IMR-90 (cell line): Measurements from ENCODE around the gene RBBP8. TPM values are rescaled to one million over a fixed set of nuclear protein-coding genes. Genes with fewer than 3 reads are reported as not detected.

Source experiments
- ATAC-seq: fragments of 200-7000 bp; cut with Tn5 transposase; 2 replicates; pipeline ENCODE4 v1.9.1; 2020; ENCODE audit warnings: low read depth, mild to moderate bottlenecking, moderate library complexity
- BruUV-seq: library from RNA; stranded (reverse); fragments of 400-500 nt; replicated peaks from 2 replicates; lab custom pipeline; 2021; lab: Mats Ljungman, UMichigan
- CTCF ChIA-PET: fragments of 300-600 bp; formaldehyde crosslinking; extraction: SDS; loops from one replicate; lab custom pipeline; 2021; ENCODE audit warnings: antibody characterized with exemption; lab: Yijun Ruan, JAX
- POLR2A ChIA-PET: fragments of 300-600 bp; sonication (Branson Sonifier 250); formaldehyde crosslinking; loops from one replicate; lab custom pipeline; 2022; ENCODE audit warnings: antibody characterized with exemption; ENCODE audit not compliant: unreplicated experiment; lab: Charles Lee
- DNase-seq: peaks from one replicate; pipeline ENCODE4 v3.0.0; 2013
- H2AFZ ChIP-seq: replicated peaks from 2 replicates; pipeline ENCODE3; 2013; ENCODE audit warnings: low read length, mild to moderate bottlenecking; ENCODE audit not compliant: poor library complexity
- H2AK5ac ChIP-seq: 2 replicates; pipeline ENCODE4 v1.6.1; 2013; ENCODE audit warnings: low read depth, low read length, inconsistent platforms
- H2AK9ac ChIP-seq: replicated peaks from 2 replicates; pipeline ENCODE3; 2013; ENCODE audit warnings: mild to moderate bottlenecking, low read depth, low read length, moderate library complexity; ENCODE audit not compliant: poor library complexity
- H2BK120ac ChIP-seq: 2 replicates; pipeline ENCODE4 v1.6.1; 2013; ENCODE audit warnings: low read depth, low read length, inconsistent platforms
- H2BK15ac ChIP-seq: 3 replicates; pipeline ENCODE4 v1.6.1; 2013; ENCODE audit warnings: low read depth, low read length, inconsistent platforms
- H2BK20ac ChIP-seq: 2 replicates; pipeline ENCODE4 v1.6.1; 2013; ENCODE audit warnings: low read depth, mild to moderate bottlenecking, inconsistent platforms, low read length, moderate library complexity
- H2BK5ac ChIP-seq: 2 replicates; pipeline ENCODE4 v1.6.1; 2013; ENCODE audit warnings: mild to moderate bottlenecking, low read depth, low read length, inconsistent platforms; ENCODE audit not compliant: poor library complexity, severe bottlenecking
- H3K14ac ChIP-seq: replicated peaks from 2 replicates; pipeline ENCODE4 v1.6.1; 2013; ENCODE audit warnings: low read depth, low read length, inconsistent platforms
- H3K18ac ChIP-seq: 2 replicates; pipeline ENCODE4 v1.6.1; 2013; ENCODE audit warnings: low read depth, low read length, control low read depth
- H3K23ac ChIP-seq: 2 replicates; pipeline ENCODE4 v1.6.1; 2013; ENCODE audit warnings: low read depth, low read length, inconsistent platforms
- H3K27ac ChIP-seq: 2 replicates; pipeline ENCODE4 v1.5.1; 2013; ENCODE audit warnings: mild to moderate bottlenecking, control low read depth, low read length; ENCODE audit not compliant: insufficient read depth
- H3K27me3 ChIP-seq: 2 replicates; pipeline ENCODE4 v1.6.1; 2013; ENCODE audit warnings: low read length; ENCODE audit not compliant: control insufficient read depth, insufficient read depth
- H3K36me3 ChIP-seq: 2 replicates; pipeline ENCODE4 v1.6.1; 2013; ENCODE audit warnings: low read length, mixed read lengths; ENCODE audit not compliant: control insufficient read depth, insufficient read depth
- H3K4ac ChIP-seq: 2 replicates; pipeline ENCODE4 v1.6.1; 2013; ENCODE audit warnings: low read depth, low read length, inconsistent platforms
- H3K4me1 ChIP-seq: 2 replicates; pipeline ENCODE4 v1.6.1; 2013; ENCODE audit warnings: low read length, mixed read lengths; ENCODE audit not compliant: control insufficient read depth, insufficient read depth
- H3K4me2 ChIP-seq: 2 replicates; pipeline ENCODE4 v1.6.1; 2013; ENCODE audit warnings: low read depth, mild to moderate bottlenecking, control low read depth, low read length, moderate library complexity
- H3K4me3 ChIP-seq: 2 replicates; pipeline ENCODE4 v1.5.1; 2013; ENCODE audit warnings: low read depth, mild to moderate bottlenecking, control low read depth, low read length, moderate library complexity; ENCODE audit not compliant: insufficient read depth
- H3K56ac ChIP-seq: 2 replicates; pipeline ENCODE4 v1.6.1; 2013; ENCODE audit warnings: low read length, inconsistent platforms; ENCODE audit not compliant: insufficient read depth; ENCODE audit errors: extremely low read depth
- H3K79me1 ChIP-seq, 2 experiments: 2 replicates each; pipeline ENCODE4 v1.6.1; 2013; ENCODE audit warnings: low read length in 2 of 2, inconsistent platforms in 1 of 2, low read depth in 1 of 2
- H3K9ac ChIP-seq: 2 replicates; pipeline ENCODE4 v1.6.1; 2013; ENCODE audit warnings: low read depth, low read length, control low read depth
- H3K9me1 ChIP-seq: 2 replicates; pipeline ENCODE4 v1.6.1; 2013; ENCODE audit warnings: low read length, inconsistent platforms; ENCODE audit not compliant: insufficient read depth
- H3K9me3 ChIP-seq: 2 replicates; pipeline ENCODE4 v1.6.1; 2013; ENCODE audit warnings: low read length; ENCODE audit not compliant: control insufficient read depth, insufficient read depth
- H4K20me1 ChIP-seq: 2 replicates; pipeline ENCODE4 v1.6.1; 2013; ENCODE audit warnings: low read length, inconsistent platforms; ENCODE audit not compliant: insufficient read depth
- H4K5ac ChIP-seq: 2 replicates; pipeline ENCODE4 v1.6.1; 2013; ENCODE audit warnings: mild to moderate bottlenecking, low read depth, low read length, control low read depth
- H4K8ac ChIP-seq, 2 experiments: 2 replicates each; pipeline ENCODE4 v1.6.1; 2013; ENCODE audit warnings: low read depth in 2 of 2, low read length in 2 of 2, control low read depth in 1 of 2, inconsistent platforms in 1 of 2
- H4K91ac ChIP-seq: 2 replicates; pipeline ENCODE4 v1.6.1; 2013; ENCODE audit warnings: low read depth, low read length, inconsistent platforms; ENCODE audit not compliant: insufficient read depth
- CEBPB ChIP-seq: IDR thresholded peaks from 2 replicates; pipeline ENCODE4 v1.6.1; 2012; ENCODE audit warnings: low read depth, low read length, improper control_type of control experiment
- CTCF ChIP-seq: conservative IDR thresholded peaks from 2 replicates; pipeline ENCODE4 v1.5.1; 2012; ENCODE audit warnings: mild to moderate bottlenecking, low read depth, low read length, improper control_type of control experiment
- USF2 ChIP-seq: fragments of 150-350 bp; IDR thresholded peaks from 2 replicates; pipeline ENCODE4 v1.6.1; 2017; ENCODE audit warnings: mild to moderate bottlenecking, antibody characterized with exemption, low read length, low read depth
- WGBS, 2 experiments: methylation state at CpG; one replicate each; pipeline versions ENCODE4 v1.1.5 to v1.1.7; 2013; ENCODE audit warnings: missing lambda C conversion rate in 2 of 2; ENCODE audit not compliant: insufficient read length in 1 of 2; ENCODE audit errors: extremely low coverage in 2 of 2; 5-methylcytosine and 5-hydroxymethylcytosine counted together
- dilution Hi-C: fragments of 300-500 bp; cut with HindIII; formaldehyde crosslinking; loops from one replicate; pipeline ENCODE4 v1.14.3; 2018; ENCODE audit warnings: low sequenced_read_pairs; ENCODE audit not compliant: unreplicated experiment
- in situ Hi-C: fragments of 300-500 bp; cut with MboI; formaldehyde crosslinking; loops from 3 replicates; pipeline ENCODE4 v1.14.3; 2019; ENCODE audit warnings: low sequenced_read_pairs, inconsistent platforms, mixed read lengths
- intact Hi-C: fragments of 100-400 bp; cut with micrococcal nuclease; formaldehyde crosslinking; loops from 2 replicates; pipeline ENCODE4 v1.10.0; 2022
- polyA plus RNA-seq, 3 experiments: library from polyadenylated mRNA; depleted of rRNA; stranded (reverse); fragments of >200 nt; gene quantifications; 2 replicates each; pipeline ENCODE4 v1.2.3, GENCODE V29; 2012; ENCODE audit warnings: low replicate concordance in 1 of 3
- total RNA-seq: library from RNA; depleted of rRNA; stranded (reverse); fragments of >200 nt; gene quantifications from 2 replicates; pipeline ENCODE4 v1.2.3, GENCODE V29; 2012

Gene RBBP8
- total and polyA plus RNA-seq, 2 of the 4 experiments (the other 2 are of a cell fraction) = 12.0 to 21.1 TPM

- Histone ChIP-seq H3K27me3 (no peaks in the 10 kb centered on the region), H3K23ac (no peak overlapping the region), H3K4me3 (no peak overlapping the region), H2BK5ac (no peak overlapping the region), H2BK20ac (peak overlapping the region; percentile 66), H2AK5ac (no peak overlapping the region; the same call in 1 of the 2 replicates), H2AFZ (no peak overlapping the region), H4K8ac (no peak overlapping the region; a peak in 1 of 4 replicates), H2AK9ac (no peak overlapping the region), H3K9ac (no peak overlapping the region), H3K4me2 (no peak overlapping the region), H4K20me1 (no peaks in the 10 kb centered on the region), H3K9me3 (peaks cover 4% of the 10 kb centered on the region; the same call in 1 of the 2 replicates), H3K27ac (no peak overlapping the region), H3K79me1 (no peaks in the 10 kb centered on the region), H4K91ac (no peak overlapping the region), H3K14ac (peak overlapping the region; percentile 52; the same call in 1 of the 2 replicates), H3K9me1 (no peaks in the 10 kb centered on the region; the same call in 1 of the 2 replicates), H2BK120ac (peak overlapping the region; percentile 49), H3K4ac (0 out of 2 replicates have a peak overlapping the region, but pooled peaks have one; percentile 20), H3K18ac (no peak overlapping the region), H3K36me3 (no peaks in the 10 kb centered on the region), H3K4me1 (no peaks in the 10 kb centered on the region; the same call in 1 of the 2 replicates), H3K56ac (no peak overlapping the region), H4K5ac (no peak overlapping the region), H2BK15ac (peak overlapping the region; percentile 9; the same call in 1 of the 3 replicates)
- BruUV-seq = no TSS peak
- dilution Hi-C loops (no loop called here), in situ Hi-C loops (loop anchor here (5.0 kb wide), 1 partner anchor 374 kb away; no protein-coding TSS in a partner anchor), intact Hi-C loops (no loop called here)
- DNase-seq = peak; percentile 53
- WGBS, 2 experiments = no CpG with 5 or more reads among the region's 4 CpGs
- ChIA-PET POLR2A (no interaction called here), CTCF (no interaction called here)
- ATAC-seq = no peak
- TF ChIP-seq USF2 (peak; percentile 60), CEBPB (no peak), CTCF (no peak)
Observed at GRCh38 chr18:23038712-23039111, 105.6 kb downstream of the RBBP8 start.
